ENCODE data around the gene RNF34. TPM values are rescaled to one million over a fixed set of nuclear protein-coding genes. Genes with fewer than 3 reads are reported as not detected.

The RNF34 gene
- total and polyA plus RNA-seq, 2 of the 13 experiments (the other 11 are each of a cell fraction or from before 2014, with no cell fraction given): 36.8 to 53.2 TPM

- H3K27me3 ChIP-seq (ENCODE audit: control insufficient read depth in 1 of 2, insufficient read depth in 2 of 2, low read length in 2 of 2): no peaks in the 10 kb centered on the region
- no peak overlapping the region for H2AFZ ChIP-seq (ENCODE audit: low read length)
- H3K4me1 ChIP-seq (ENCODE audit: insufficient read depth, low read length): peaks cover 11% of the 10 kb centered on the region; the same call in 1 of the 2 replicates
- BruUV-seq (replicated peaks): no TSS peak
- peaks cover 2% of the 10 kb centered on the region for H3K79me2 ChIP-seq (ENCODE audit: insufficient read depth, low read length)
- in situ Hi-C loops (cut with HindIII; ENCODE audit: extremely low pct_ligation_motif_present, low pct_unique_long_range_greater_than_20kb) (no loop called here), intact Hi-C loops (cut with micrococcal nuclease; ENCODE audit: unreplicated experiment) (no loop called here)
- FAIRE-seq (no peak), DNase-seq (ENCODE audit: low spot score) (no peak), ATAC-seq (no peak)
- H3K4me3 ChIP-seq (replicated peaks in 1 of 3; ENCODE audit: insufficient read depth in 1 of 3, low read depth in 2 of 3, low read length in 3 of 3): no peak overlapping the region
- ChIA-PET POLR2A (interaction anchor here (0.7 kb wide), 1 partner anchor 93 kb away, joined by 3 read pairs; no protein-coding TSS in a partner anchor), CTCF (ENCODE audit: low intra/inter-chr PET ratio, low total read pairs) (no interaction called here)
- H3K9ac ChIP-seq (ENCODE audit: insufficient read depth, low read depth, low read length): no peak overlapping the region
- peaks cover 15 to 46% of the 10 kb centered on the region in 2 experiments; a peak in 4 of 5 replicates for H3K36me3 ChIP-seq (replicated peaks in 1 of 2; ENCODE audit: control insufficient read depth in 1 of 2, insufficient read depth in 2 of 2, low read length in 2 of 2)
- no peaks in the 10 kb centered on the region for H4K20me1 ChIP-seq (ENCODE audit: insufficient read depth, low read length)
- no peak overlapping the region for H3K4me2 ChIP-seq (ENCODE audit: low read depth, low read length)
- 78% methylated on average over 3 of the region's 3 CpGs for WGBS (ENCODE audit: low lambda C conversion rate)
- no peak overlapping the region for H3K27ac ChIP-seq (ENCODE audit: extremely low read length, insufficient read depth, low read length)
- H3K9me3 ChIP-seq (ENCODE audit: low read length): no peaks in the 10 kb centered on the region
- TF ChIP-seq ZBTB2 (CRISPR knock-in tag; IDR thresholded peaks at IDR 0.05; ENCODE audit: low read depth): no peak
- no peak for TF ChIP-seq NFIC (IDR thresholded peaks at IDR 0.05; ENCODE audit: low read length)
- TF ChIP-seq TOE1 (CRISPR knock-in tag; IDR thresholded peaks at IDR 0.05): no peak
- no peak for TF ChIP-seq PRMT3 (CRISPR knock-in tag; IDR thresholded peaks at IDR 0.05; ENCODE audit: borderline replicate concordance, low read depth)
- TF ChIP-seq NFIB (CRISPR knock-in tag; IDR thresholded peaks at IDR 0.05; ENCODE audit: borderline replicate concordance): no peak
- no peak for TF ChIP-seq ZNF24 (IDR thresholded peaks at IDR 0.05)
- no peak for TF ChIP-seq ZNF407 (CRISPR knock-in tag; IDR thresholded peaks at IDR 0.05; ENCODE audit: not compliant biosample characterization)
- no peak for TF ChIP-seq ZMAT5 (CRISPR knock-in tag; IDR thresholded peaks at IDR 0.05; ENCODE audit: borderline replicate concordance, low read depth)
- TF ChIP-seq ZNF503 (CRISPR knock-in tag; IDR thresholded peaks at IDR 0.05): no peak
- TF ChIP-seq ZSCAN12 (CRISPR knock-in tag; IDR thresholded peaks at IDR 0.05): no peak
- no peak for TF ChIP-seq POLR2AphosphoS5 (IDR thresholded peaks at IDR 0.05; ENCODE audit: low read depth, low read length)
- no peak for TF ChIP-seq HES4 (CRISPR knock-in tag; IDR thresholded peaks at IDR 0.05; ENCODE audit: borderline replicate concordance)
- TF ChIP-seq KDM5A (IDR thresholded peaks at IDR 0.05; ENCODE audit: borderline replicate concordance, low read length): no peak
These were observed 46.8 kb downstream of the RNF34 start for GRCh38 chr12:121446750-121447149.
